ENCODE measurements around the gene PGAP2.

DNA sequence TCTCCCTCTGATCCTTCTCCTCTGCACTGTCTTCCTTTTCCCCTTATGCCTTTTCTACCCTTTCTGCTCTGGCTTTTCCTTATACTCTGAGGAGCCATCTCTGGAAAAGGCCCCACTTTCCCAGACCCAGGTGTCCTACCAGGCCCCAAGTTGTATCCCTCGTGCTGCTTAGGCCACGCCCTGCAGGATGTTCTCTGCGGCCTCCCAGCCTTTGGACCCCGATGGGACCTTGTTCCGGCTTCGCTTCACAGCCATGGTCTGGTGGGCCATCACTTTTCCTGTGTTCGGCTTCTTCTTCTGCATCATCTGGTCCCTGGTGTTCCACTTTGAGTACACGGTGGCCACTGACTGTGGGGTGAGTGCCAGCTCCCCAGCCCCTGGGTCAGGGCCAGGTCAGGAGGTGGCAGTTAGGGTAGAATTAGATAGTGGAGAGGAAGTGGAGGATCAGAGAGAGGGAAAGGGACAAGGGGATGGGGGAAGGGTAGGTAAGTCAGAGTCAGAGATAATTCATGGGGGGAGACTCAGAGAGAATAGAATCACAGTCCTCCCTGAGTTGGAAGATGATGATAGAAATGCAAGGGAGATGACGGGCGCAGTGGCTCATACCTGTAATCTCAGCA, 8.9 kb downstream of the PGAP2 start:
- no peak for TF ChIP-seq CHD2 (IDR thresholded peaks at IDR 0.05; ENCODE audit: borderline replicate concordance, low read depth, low read length)
- no peak for TF ChIP-seq BRCA1 (IDR thresholded peaks at IDR 0.05; ENCODE audit: low read depth, low read length)
- TF ChIP-seq, protein P1, sequence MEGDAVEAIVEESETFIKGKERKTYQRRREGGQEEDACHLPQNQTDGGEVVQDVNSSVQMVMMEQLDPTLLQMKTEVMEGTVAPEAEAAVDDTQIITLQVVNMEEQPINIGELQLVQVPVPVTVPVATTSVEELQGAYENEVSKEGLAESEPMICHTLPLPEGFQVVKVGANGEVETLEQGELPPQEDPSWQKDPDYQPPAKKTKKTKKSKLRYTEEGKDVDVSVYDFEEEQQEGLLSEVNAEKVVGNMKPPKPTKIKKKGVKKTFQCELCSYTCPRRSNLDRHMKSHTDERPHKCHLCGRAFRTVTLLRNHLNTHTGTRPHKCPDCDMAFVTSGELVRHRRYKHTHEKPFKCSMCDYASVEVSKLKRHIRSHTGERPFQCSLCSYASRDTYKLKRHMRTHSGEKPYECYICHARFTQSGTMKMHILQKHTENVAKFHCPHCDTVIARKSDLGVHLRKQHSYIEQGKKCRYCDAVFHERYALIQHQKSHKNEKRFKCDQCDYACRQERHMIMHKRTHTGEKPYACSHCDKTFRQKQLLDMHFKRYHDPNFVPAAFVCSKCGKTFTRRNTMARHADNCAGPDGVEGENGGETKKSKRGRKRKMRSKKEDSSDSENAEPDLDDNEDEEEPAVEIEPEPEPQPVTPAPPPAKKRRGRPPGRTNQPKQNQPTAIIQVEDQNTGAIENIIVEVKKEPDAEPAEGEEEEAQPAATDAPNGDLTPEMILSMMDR (IDR thresholded peaks at IDR 0.05 in 2 of 3, conservative IDR thresholded peaks at IDR 0.05 in 1 of 3; ENCODE audit: control insufficient read depth in 2 of 3, extremely low read depth in 1 of 3, insufficient read depth in 1 of 3, low read depth in 3 of 3, low read length in 3 of 3), result no peak
- no peak for TF ChIP-seq CBX5 (IDR thresholded peaks at IDR 0.05; ENCODE audit: low read depth)
- TF ChIP-seq ETV6 (conservative IDR thresholded peaks at IDR 0.05 in 1 of 2, IDR thresholded peaks at IDR 0.05 in 1 of 2; ENCODE audit: borderline replicate concordance in 1 of 2, low read depth in 1 of 2), result no peak
- TF ChIP-seq, protein P2, sequence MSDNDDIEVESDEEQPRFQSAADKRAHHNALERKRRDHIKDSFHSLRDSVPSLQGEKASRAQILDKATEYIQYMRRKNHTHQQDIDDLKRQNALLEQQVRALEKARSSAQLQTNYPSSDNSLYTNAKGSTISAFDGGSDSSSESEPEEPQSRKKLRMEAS (IDR thresholded peaks at IDR 0.05; ENCODE audit: low read depth, low read length), result no peak
- TF ChIP-seq HDAC6 (IDR thresholded peaks at IDR 0.05; ENCODE audit: unreplicated experiment), result no peak

Measured in GM12878 (cell line).